ENCODE measurements around the gene EFCAB12.

DNA sequence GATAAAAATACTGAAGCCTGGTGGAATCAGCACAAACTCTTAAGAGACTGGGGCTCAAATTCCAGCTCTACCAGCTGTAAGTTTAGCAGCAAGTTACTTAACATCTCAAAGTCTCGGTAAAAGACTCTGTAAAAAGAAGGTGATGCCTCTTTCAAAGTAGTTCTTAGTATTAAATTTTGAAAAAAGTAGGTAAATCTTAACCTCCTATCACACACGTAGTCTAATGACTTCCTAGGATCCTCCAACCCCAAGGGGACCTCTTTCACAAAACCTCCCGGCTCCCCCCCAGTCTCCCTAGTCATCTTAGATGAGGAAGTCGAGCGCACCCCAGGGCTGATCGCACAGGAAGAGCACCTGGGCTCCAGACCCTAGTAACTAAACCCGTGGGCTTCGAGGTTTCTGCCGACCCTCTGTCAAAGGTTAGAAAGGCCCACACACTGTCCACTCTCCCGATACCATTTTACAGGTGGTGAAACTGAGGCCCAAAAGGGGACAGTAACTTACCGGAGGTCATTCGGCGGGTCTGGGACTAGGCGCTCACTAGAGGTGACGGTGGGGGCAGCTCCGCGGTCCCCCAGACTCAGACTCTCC is 10.9 kb upstream of the EFCAB12 start:
- TF ChIP-seq CTCF (IDR thresholded peaks at IDR 0.05 in 4 of 5, conservative IDR thresholded peaks at IDR 0.05 in 1 of 5), result no peak
- no peak for TF ChIP-seq POLR2A (IDR thresholded peaks at IDR 0.05)

Measured in gastrocnemius medialis (tissue), 4 donors.